ENCODE measurements around the gene ZNF580. TPM values are rescaled to one million over a fixed set of nuclear protein-coding genes. Genes with fewer than 3 reads are reported as not detected.

ZNF580 gene
- total and polyA plus RNA-seq, 2 of the 8 experiments (the other 6 are each of a cell fraction or from before 2014, with no cell fraction given), result 12.0 to 24.6 TPM

DNA sequence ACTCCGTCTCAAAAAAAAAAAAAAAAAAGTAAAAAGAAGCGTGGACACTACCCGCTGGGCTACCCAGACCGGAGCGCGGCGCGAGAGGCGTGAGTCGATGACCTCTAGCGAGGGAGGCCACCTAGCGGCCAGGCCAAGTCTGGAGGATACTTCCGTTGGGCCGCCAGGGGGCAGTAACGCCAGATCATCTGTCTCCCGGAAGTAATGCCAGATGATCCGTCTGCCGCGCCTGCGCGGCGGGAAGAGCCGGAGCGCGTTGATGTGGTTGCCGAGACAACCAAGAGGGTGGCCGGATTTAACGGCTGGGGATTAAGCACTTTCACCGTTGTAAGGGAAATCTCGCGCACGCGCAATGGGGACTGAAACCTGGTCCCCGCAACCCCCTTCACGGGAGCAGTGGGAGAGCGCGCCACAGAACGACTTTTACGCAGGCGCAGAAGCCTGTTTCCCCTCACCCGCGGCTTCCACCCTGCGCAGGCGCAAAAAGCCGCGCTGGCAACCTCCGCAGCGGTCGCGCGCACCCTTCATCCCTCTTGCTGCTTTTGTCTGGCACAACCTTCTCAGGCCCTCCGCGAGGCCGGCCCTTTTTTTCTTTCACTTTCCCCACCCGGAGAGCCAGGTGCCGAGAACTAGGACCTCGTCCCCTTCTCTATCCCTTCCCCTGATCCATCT, 13.0 kb downstream of the ZNF580 start:
- POLR2A ChIA-PET (ENCODE audit: partially characterized antibody), result interaction anchor here (0.6 to 2.5 kb wide), 17 partner anchors 10 to 269 kb away, joined by 3 to 13 read pairs (median 6); partner anchors contain the start of genes EPN1, FIZ1, TMEM238 and ZNF524
- H2BK12ac ChIP-seq (ENCODE audit: low read depth, low read length), result no peak overlapping the region
- peak overlapping the region; percentile 93 for H3K18ac ChIP-seq (ENCODE audit: extremely low read depth, low read length)
- H4K8ac ChIP-seq (ENCODE audit: extremely low read depth, insufficient read depth, low read length), result peak overlapping the region; percentile 90; the same call in 1 of the 2 replicates
- H3K4ac ChIP-seq (replicated peaks; ENCODE audit: insufficient read length, low read depth, low read length), result peak overlapping the region; percentile 28
- H2BK120ac ChIP-seq (replicated peaks; ENCODE audit: low read depth, low read length), result no peak overlapping the region
- H2AFZ ChIP-seq (ENCODE audit: low read length), result 0 out of 2 replicates have a peak overlapping the region, but pooled peaks have one; percentile 16
- H3K36me3 ChIP-seq (ENCODE audit: control insufficient read depth in 2 of 4, insufficient read depth in 4 of 4, low read length in 3 of 4), result 0 out of 8 replicates have a peak, but pooled peaks cover 0 to 3% (median 0%) of the 10 kb centered on the region in 4 experiments
- peak overlapping the region; percentile 94 for H4K5ac ChIP-seq (ENCODE audit: insufficient read length, low read depth, low read length)
- no peak overlapping the region for H2AK5ac ChIP-seq (ENCODE audit: low read depth, low read length)
- H3K14ac ChIP-seq (ENCODE audit: insufficient read length), result no peak overlapping the region
- H3K9me3 ChIP-seq (ENCODE audit: insufficient read depth in 2 of 2, low read depth in 1 of 2, low read length in 1 of 2), result no peaks in the 10 kb centered on the region
- H2BK20ac ChIP-seq (ENCODE audit: low read length), result no peak overlapping the region
- H3K4me2 ChIP-seq (ENCODE audit: insufficient read depth in 1 of 2, low read depth in 2 of 2, low read length in 2 of 2), result peak overlapping the region; percentile 78 to 94
- peak overlapping the region; percentile 38 for H3K56ac ChIP-seq (replicated peaks; ENCODE audit: insufficient read length, low read depth, low read length)
- H3K23me2 ChIP-seq (ENCODE audit: low read depth, low read length), result peaks cover 13% of the 10 kb centered on the region
- peaks cover 13% of the 10 kb centered on the region in 2 experiments for H4K20me1 ChIP-seq (replicated peaks in 1 of 2; ENCODE audit: control insufficient read depth in 1 of 2, insufficient read depth in 2 of 2, low read length in 2 of 2)
- peak overlapping the region in 3 of 4 experiments; percentile 69 to 98 (median 92); a peak in 6 of 7 replicates for H3K9ac ChIP-seq (replicated peaks in 1 of 4; ENCODE audit: extremely low read depth in 1 of 4, low read depth in 3 of 4, low read length in 3 of 4)
- peak overlapping the region; percentile 98 for H3K27ac ChIP-seq (ENCODE audit: low read depth, low read length)
- peaks cover 32 to 35% of the 10 kb centered on the region in 2 experiments for H3K79me2 ChIP-seq (ENCODE audit: control insufficient read depth in 1 of 2, insufficient read depth in 2 of 2, low read length in 2 of 2)
- no peak overlapping the region for H4K91ac ChIP-seq (replicated peaks; ENCODE audit: insufficient read length, low read length)
- peaks cover 2% of the 10 kb centered on the region; the same call in 1 of the 2 replicates for H3K79me1 ChIP-seq (ENCODE audit: low read depth, low read length)
- WGBS, 2 experiments (ENCODE audit: extremely low coverage in 1 of 2, insufficient coverage in 1 of 2, insufficient read length in 1 of 2, insufficient replicate concordance in 2 of 2, low coverage in 1 of 2, low lambda C conversion rate in 2 of 2, missing lambda C conversion rate in 1 of 2), result 1% methylated on average over 45 of the region's 57 CpGs; no CpG with 5 or more reads in 1 of the 2 experiments
- CTCF ChIA-PET (ENCODE audit: partially characterized antibody), result interaction anchor here (0.6 to 2.2 kb wide), 28 partner anchors 10 to 662 kb away, joined by 3 to 31 read pairs (median 3); partner anchors contain the start of genes TMEM190 and ZNF581
- H3K4me1 ChIP-seq (replicated peaks in 1 of 4; ENCODE audit: control insufficient read depth in 3 of 4, insufficient read depth in 4 of 4, low read length in 3 of 4), result peaks cover 3 to 18% (median 10%) of the 10 kb centered on the region in 4 experiments; a peak in 6 of 7 replicates
- no peak overlapping the region for H2BK15ac ChIP-seq (ENCODE audit: low read length)
- no peaks in the 10 kb centered on the region for H3K27me3 ChIP-seq (replicated peaks in 1 of 4; ENCODE audit: control insufficient read depth in 3 of 4, extremely low read depth in 1 of 4, insufficient read depth in 3 of 4, low read length in 3 of 4)
- peak; percentile 94 to 98 for DNase-seq (ENCODE audit: low read depth in 1 of 2, low spot score in 2 of 2)
- H3K4me3 ChIP-seq (ENCODE audit: extremely low read depth in 1 of 4, insufficient read depth in 2 of 4, low read depth in 3 of 4, low read length in 4 of 4), result peak overlapping the region; percentile 77 to 91 (median 82)
- H2BK5ac ChIP-seq (ENCODE audit: low read depth, low read length), result peak overlapping the region; percentile 96
- no peak overlapping the region for H3K23ac ChIP-seq (ENCODE audit: insufficient read length)
- peak; percentile 45 for FAIRE-seq
- peak; percentile 74 for TF ChIP-seq PHF8 (conservative IDR thresholded peaks at IDR 0.05; ENCODE audit: low read depth, low read length)
- TF ChIP-seq NANOG (IDR thresholded peaks at IDR 0.05; ENCODE audit: insufficient read depth, low read depth, low read length, poor library complexity, severe bottlenecking), result no peak
- TF ChIP-seq EZH2 (IDR thresholded peaks at IDR 0.05; ENCODE audit: low read depth, low read length, severe bottlenecking), result no peak
- TF ChIP-seq ASH2L (IDR thresholded peaks at IDR 0.05; ENCODE audit: low read length), result peak; percentile 65
- TF ChIP-seq NRF1 (IDR thresholded peaks at IDR 0.05; ENCODE audit: low read depth, low read length), result peak; percentile 82
- peak; percentile 57; the same call in 1 of the 2 replicates for TF ChIP-seq RBBP5 (IDR thresholded peaks at IDR 0.05; ENCODE audit: borderline replicate concordance, low read depth, low read length)
- TF ChIP-seq SP2 (IDR thresholded peaks at IDR 0.05; ENCODE audit: low read length), result 0 out of 2 replicates have a peak, but pooled peaks have one; percentile 10
- peak in 1 of 2 experiments; percentile 95; a peak in 2 of 4 replicates for TF ChIP-seq SIN3A (conservative IDR thresholded peaks at IDR 0.05 in 1 of 2, IDR thresholded peaks at IDR 0.05 in 1 of 2; ENCODE audit: low read depth in 1 of 2, low read length in 2 of 2)
- TF ChIP-seq TBP (IDR thresholded peaks at IDR 0.05; ENCODE audit: low read depth, low read length), result peak; percentile 47; the same call in 1 of the 2 replicates
- TF ChIP-seq CREB1 (IDR thresholded peaks at IDR 0.05), result peak; percentile 70

Data from H1 (cell line).